Right forelimb (tissue), 1 donor: ENCODE results near the gene GCNT3.

ENCODE experiments used
- DNase-seq: peaks from one replicate; pipeline ENCODE4 v3.0.0-alpha.2; 2018

The GCNT3 gene

GRCh38 chr15:59611276-59612260, at the start of gene GCNT3:
TSS of gene GCNT3 (plus strand) at chr15:59611783. CDS start at chr15:59618239, 6,456 bp downstream.
- DNase-seq = no peak

GRCh38 chr15:59562448-59563186, 49.0 kb upstream of the GCNT3 start:
- no peak for DNase-seq

GRCh38 chr15:59565299-59565698, 46.3 kb upstream of the GCNT3 start:
- DNase-seq = no peak

GRCh38 chr15:59567324-59567723, 44.3 kb upstream of the GCNT3 start:
- DNase-seq = no peak

GRCh38 chr15:59569477-59569876, 42.1 kb upstream of the GCNT3 start:
- DNase-seq = no peak

GRCh38 chr15:59570315-59570714, 41.3 kb upstream of the GCNT3 start:
- DNase-seq = no peak

GRCh38 chr15:59571606-59572005, 40.0 kb upstream of the GCNT3 start:
- DNase-seq = no peak

- DNase-seq = no peak
These were observed 28.5 kb upstream of the GCNT3 start for GRCh38 chr15:59583088-59583487.

GRCh38 chr15:59587085-59587826, 24.3 kb upstream of the GCNT3 start:
- DNase-seq = no peak

- no peak for DNase-seq
These were observed 21.6 kb upstream of the GCNT3 start for GRCh38 chr15:59590027-59590426.

GRCh38 chr15:59591356-59591755, 20.2 kb upstream of the GCNT3 start:
- DNase-seq = no peak

- no peak for DNase-seq
These were observed 17.1 kb upstream of the GCNT3 start for GRCh38 chr15:59594493-59594942.

GRCh38 chr15:59594991-59595390, 16.6 kb upstream of the GCNT3 start:
- DNase-seq = no peak

GRCh38 chr15:59595434-59595915, 16.1 kb upstream of the GCNT3 start:
- DNase-seq = no peak

GRCh38 chr15:59596640-59597039, 14.9 kb upstream of the GCNT3 start:
- DNase-seq = no peak

- no peak for DNase-seq
These were observed 13.1 kb upstream of the GCNT3 start for GRCh38 chr15:59598461-59598860.

GRCh38 chr15:59605994-59606393, 5.6 kb upstream of the GCNT3 start:
- DNase-seq = no peak

GRCh38 chr15:59609730-59610712, 1.6 kb upstream of the GCNT3 start:
- DNase-seq = no peak

- DNase-seq = no peak
These were observed 2.6 kb downstream of the GCNT3 start for GRCh38 chr15:59614153-59614552.

- DNase-seq = no peak
These were observed 4.1 kb downstream of the GCNT3 start for GRCh38 chr15:59615661-59616060.

GRCh38 chr15:59616379-59616778, 4.8 kb downstream of the GCNT3 start:
- no peak for DNase-seq

- no peak for DNase-seq
These were observed 6.8 kb downstream of the GCNT3 start for GRCh38 chr15:59618406-59618805.
